Endothelial cell of umbilical vein (primary cell): ENCODE results near the gene BACE1-AS. TPM values are rescaled to one million over a fixed set of nuclear protein-coding genes. Genes with fewer than 3 reads are reported as not detected.
A peak's percentile ranks its signal among the peaks of the same experiment; 100 is the strongest.
"Not testable (repeated sequence)": the region's sequence is repeated elsewhere in the genome, so short reads cannot be mapped to it uniquely, and the experiment has no call there.

Experiments
- BruUV-seq: library from RNA; stranded (reverse); fragments of 400-500 nt; replicated peaks from 2 replicates; lab custom pipeline; 2021; lab: Mats Ljungman, UMichigan
- CTCF ChIA-PET: fragments of 300-600, 350-600 bp; sonication (Branson Sonifier 250); formaldehyde crosslinking; loops from one replicate; lab custom pipeline; 2021; ENCODE audit warnings: antibody characterized with exemption, inconsistent platforms; lab: Charles Lee
- POLR2A ChIA-PET: fragments of 300-600, 350-600 bp; sonication (Branson Sonifier 250); formaldehyde crosslinking; loops from one replicate; lab custom pipeline; 2021; ENCODE audit warnings: antibody characterized with exemption, inconsistent platforms; lab: Charles Lee
- DNase-seq: peaks from one replicate; pipeline ENCODE4 v3.0.0-alpha.2; 2011; ENCODE audit warnings: low read depth, low spot score
- FAIRE-seq: peaks from 2 replicates; lab custom pipeline; 2011; peaks lifted over from hg19 to GRCh38; lab: Jason Lieb, UNC
- H2AFZ ChIP-seq: 2 replicates; pipeline ENCODE4 v1.6.0; 2012; ENCODE audit warnings: low read depth, low read length, control low read depth, inconsistent platforms
- H3K27ac ChIP-seq: 2 replicates; pipeline ENCODE4 v1.5.1; 2011; ENCODE audit warnings: low read depth, mild to moderate bottlenecking, control low read depth, low read length, moderate library complexity; ENCODE audit not compliant: insufficient read depth
- H3K27me3 ChIP-seq, 2 experiments: 2 replicates each; pipeline versions ENCODE4 v1.6.0 to v1.6.1; 2011; ENCODE audit warnings: low read length in 2 of 2, mixed read lengths in 1 of 2; ENCODE audit not compliant: control insufficient read depth in 2 of 2, insufficient read depth in 2 of 2
- H3K36me3 ChIP-seq, 2 experiments: 2 replicates in 1 of 2; 3 replicates in 1 of 2; pipeline ENCODE4 v1.5.1; 2011; ENCODE audit warnings: low read length in 2 of 2, mild to moderate bottlenecking in 1 of 2, moderate library complexity in 1 of 2; ENCODE audit not compliant: control insufficient read depth in 2 of 2, insufficient read depth in 2 of 2; ENCODE audit errors: extremely low read depth in 1 of 2
- H3K4me1 ChIP-seq: 3 replicates; pipeline ENCODE4 v1.5.1; 2011; ENCODE audit warnings: mild to moderate bottlenecking, low read length; ENCODE audit not compliant: control insufficient read depth, insufficient read depth; ENCODE audit errors: extremely low read depth
- H3K4me2 ChIP-seq: 2 replicates; pipeline ENCODE4 v1.6.1; 2011; ENCODE audit warnings: low read length, control low read depth, mixed read lengths; ENCODE audit not compliant: insufficient read depth
- H3K4me3 ChIP-seq, 3 experiments: fragments of 200-600 bp in 1 of 3; sonication (generic), shearing (Covaris generic) in 1 of 3; replicated peaks in 1 of 3; 2 replicates each; pipeline ENCODE4 v1.5.1; 2011 to 2016; ENCODE audit warnings: control low read depth in 3 of 3, low read length in 3 of 3, mild to moderate bottlenecking in 2 of 3, inconsistent platforms in 1 of 3, low read depth in 1 of 3, moderate library complexity in 1 of 3; ENCODE audit not compliant: insufficient read depth in 1 of 3
- H3K79me2 ChIP-seq: 2 replicates; pipeline ENCODE4 v1.6.0; 2012; ENCODE audit warnings: low read length, inconsistent platforms; ENCODE audit not compliant: control insufficient read depth, insufficient read depth
- H3K9ac ChIP-seq: replicated peaks from 2 replicates; pipeline ENCODE3; 2011; ENCODE audit warnings: low read length, control low read depth; ENCODE audit not compliant: insufficient read depth; ENCODE audit errors: extremely low read depth
- H3K9me1 ChIP-seq: replicated peaks from 3 replicates; pipeline ENCODE4 v1.6.0; 2011; ENCODE audit warnings: mild to moderate bottlenecking, low read length; ENCODE audit not compliant: control insufficient read depth, insufficient read depth; ENCODE audit errors: extremely low read depth
- H3K9me3 ChIP-seq: replicated peaks from 2 replicates; pipeline ENCODE4 v1.5.1; 2012; ENCODE audit warnings: low read length, inconsistent platforms; ENCODE audit not compliant: control insufficient read depth, insufficient read depth
- H4K20me1 ChIP-seq: replicated peaks from 2 replicates; pipeline ENCODE3; 2011; ENCODE audit warnings: mild to moderate bottlenecking, low read length; ENCODE audit not compliant: control insufficient read depth, insufficient read depth; ENCODE audit errors: extremely low read depth
- EZH2 ChIP-seq: IDR thresholded peaks from 2 replicates; pipeline ENCODE4 v1.6.1; 2012; ENCODE audit warnings: borderline replicate concordance, low read depth, mild to moderate bottlenecking, moderate library complexity, low read length, inconsistent platforms; ENCODE audit not compliant: severe bottlenecking
- JUN ChIP-seq: IDR thresholded peaks from 2 replicates; pipeline ENCODE4 v1.6.1; 2011; ENCODE audit warnings: borderline replicate concordance, low read depth; ENCODE audit not compliant: insufficient read length, insufficient read depth
- POLR2A ChIP-seq: IDR thresholded peaks from 2 replicates; pipeline ENCODE4 v1.6.1; 2012; ENCODE audit warnings: low read depth, mild to moderate bottlenecking, control low read depth, low read length
- POLR2AphosphoS5 ChIP-seq: IDR thresholded peaks from 2 replicates; pipeline ENCODE4 v1.6.1; 2012; ENCODE audit warnings: low read depth, mild to moderate bottlenecking, control low read depth, low read length, moderate library complexity; ENCODE audit not compliant: insufficient read depth
- dilution Hi-C: fragments of 300-500 bp; cut with MboI; formaldehyde crosslinking; loops from one replicate; pipeline ENCODE4 v1.15.0; 2019; ENCODE audit warnings: low sequenced_read_pairs; ENCODE audit not compliant: extremely low pct_ligation_motif_present
- intact Hi-C: fragments of 100-400 bp; cut with micrococcal nuclease; formaldehyde crosslinking; loops from one replicate; pipeline ENCODE4 v1.10.0; 2022
- polyA plus RNA-seq, 4 experiments: library from polyadenylated mRNA; depleted of rRNA in 3 of 4; stranded (reverse) in 3 of 4; unstranded in 1 of 4; fragments of >200 nt; gene quantifications; 2 replicates each; pipeline versions ENCODE4 v1.2.1 to v1.2.3, GENCODE V29; 2011 to 2012; ENCODE audit warnings: missing spikeins in 1 of 4
- total RNA-seq: library from RNA; stranded (reverse); gene quantifications from 2 replicates; pipeline ENCODE4 v1.2.3, GENCODE V29; 2021
- TF ChIP-seq, protein P1 (sequence below): IDR thresholded peaks from 2 replicates; pipeline ENCODE4 v1.6.1; 2011; ENCODE audit not compliant: insufficient read depth, insufficient read length

Gene BACE1-AS
- total and polyA plus RNA-seq, 2 donors (not counting 3 experiments of a cell fraction or from before 2014, with no cell fraction given) = 7.6 to 8.1 TPM

DNA sequence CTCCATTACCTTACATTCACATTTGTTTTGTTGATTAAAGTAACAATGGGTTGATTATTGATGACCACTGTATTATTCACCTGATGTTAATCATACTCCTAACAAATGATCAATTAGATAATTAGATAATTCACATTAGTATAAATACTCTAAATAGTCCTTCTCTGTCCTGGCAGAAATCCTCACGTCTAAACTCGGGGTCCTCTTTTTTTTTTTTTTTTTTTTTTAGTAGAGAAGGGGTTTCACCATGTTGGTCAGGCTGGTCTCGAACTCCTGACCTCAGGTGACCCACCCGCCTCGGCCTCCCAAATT lies 36.1 kb downstream of the BACE1-AS start:
- DNase-seq, H3K9me1 ChIP-seq, H3K9me3 ChIP-seq, dilution Hi-C loops, FAIRE-seq, H4K20me1 ChIP-seq, H3K79me2 ChIP-seq, BruUV-seq, H3K27ac ChIP-seq, H3K4me2 ChIP-seq, H3K36me3 ChIP-seq, H3K4me1 ChIP-seq, H3K27me3 ChIP-seq: not testable (repeated sequence)
- intact Hi-C loops = loop anchor here (5.0 kb wide), 1 partner anchor 540 kb away; the partner anchor contains the start of gene ZPR1
- CTCF ChIA-PET = interaction anchor here (0.8 to 1.5 kb wide), 6 partner anchors 10 to 100 kb away, joined by 3 to 6 read pairs (median 4); partner anchors contain the start of gene BACE1
- POLR2A ChIA-PET = interaction anchor here (0.9 kb wide), 1 partner anchor 10 kb away, joined by 3 read pairs; no protein-coding TSS in a partner anchor
- H3K4me3 ChIP-seq = peak overlapping the region in 2 of 3 experiments; percentile 62 to 79
- H2AFZ ChIP-seq = peak overlapping the region; percentile 50
- H3K9ac ChIP-seq = peak overlapping the region; percentile 80

DNA sequence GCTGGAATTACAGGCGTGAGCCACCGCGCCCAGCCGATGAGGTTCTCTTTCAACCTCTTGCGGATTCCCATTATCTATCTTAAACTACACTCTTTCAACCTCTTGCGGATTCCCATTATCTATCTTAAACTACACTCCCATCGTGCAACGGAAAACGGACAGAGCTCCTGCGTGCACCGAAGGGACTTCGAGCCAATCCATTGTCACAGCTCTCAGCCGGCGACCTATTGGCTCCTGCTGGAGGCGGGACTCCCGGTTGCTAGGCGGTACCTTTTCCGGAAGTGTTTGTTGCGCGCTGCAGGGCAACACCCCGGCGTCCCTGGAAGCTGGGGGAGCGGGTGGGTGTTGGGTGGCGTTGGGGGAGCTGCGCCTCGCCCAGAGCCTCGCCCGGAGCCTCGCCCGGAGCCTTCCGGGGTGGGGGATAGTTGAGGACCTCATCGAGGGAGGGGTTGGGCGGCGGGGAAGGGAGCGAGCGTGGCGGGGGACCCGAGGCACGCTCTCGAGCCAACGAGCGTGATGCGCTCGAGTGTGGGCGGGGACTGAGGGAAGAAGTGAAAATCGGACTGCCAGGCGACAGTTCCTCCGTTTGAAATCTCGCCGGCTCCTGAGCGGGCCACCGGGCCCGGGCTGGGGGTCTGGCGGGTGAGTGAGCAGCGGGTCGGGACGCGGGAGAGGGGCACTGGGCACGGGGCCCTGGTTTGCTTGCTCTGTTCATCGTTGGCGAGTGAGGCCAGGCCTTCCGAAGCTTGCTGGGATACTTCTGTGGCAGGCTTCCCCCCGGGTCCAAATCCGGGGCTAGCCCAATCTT lies 36.6 kb downstream of the BACE1-AS start, which contains the start of gene CEP164:
Gene CEP164, plus strand, starts transcription at position 288 of the 808 bp plus-strand sequence. CDS start 10,733 bp downstream, outside the sequence.
- ChIA-PET CTCF (interaction anchor here (0.8 to 1.5 kb wide), 11 partner anchors 9 to 595 kb away, joined by 3 to 8 read pairs (median 4); partner anchors contain the start of gene BACE1), POLR2A (interaction anchor here (0.9 kb wide), 1 partner anchor 9 kb away, joined by 3 read pairs; no protein-coding TSS in a partner anchor)
- dilution Hi-C loops (no loop called here), intact Hi-C loops (loop anchor here (1.0 to 5.0 kb wide), 3 partner anchors 11 to 540 kb away; partner anchors contain the start of genes BACE1, PCSK7, RNF214 and ZPR1)
- Histone ChIP-seq H3K27ac (peak within 1 kb of the TSS; percentile 48), H3K9me3 (no peaks in the 10 kb centered on the region), H4K20me1 (no peaks in the 10 kb centered on the region), H3K4me2 (peak within 1 kb of the TSS; percentile 79), H3K27me3 (no peaks in the 10 kb centered on the region), H3K4me1 (peaks cover 9% of the 10 kb centered on the region), H3K79me2 (peaks cover 1% of the 10 kb centered on the region), H3K4me3 (peak within 1 kb of the TSS; percentile 62 to 79 (median 78)), H3K9ac (peak within 1 kb of the TSS; percentile 80), H3K9me1 (no peaks in the 10 kb centered on the region), H3K36me3 (no peaks in the 10 kb centered on the region), H2AFZ (peak within 1 kb of the TSS; percentile 82)
- BruUV-seq = no TSS peak
- FAIRE-seq (peak; percentile 100), DNase-seq (peak; percentile 95)
- TF ChIP-seq JUN (no peak), POLR2A (peak; percentile 85), EZH2 (no peak), POLR2AphosphoS5 (peak; percentile 53)
- TF ChIP-seq, protein P1, sequence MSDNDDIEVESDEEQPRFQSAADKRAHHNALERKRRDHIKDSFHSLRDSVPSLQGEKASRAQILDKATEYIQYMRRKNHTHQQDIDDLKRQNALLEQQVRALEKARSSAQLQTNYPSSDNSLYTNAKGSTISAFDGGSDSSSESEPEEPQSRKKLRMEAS = peak; percentile 27
